Measurements from ENCODE around the gene DYRK1A.
"Not testable (repeated sequence)": the region's sequence is repeated elsewhere in the genome, so short reads cannot be mapped to it uniquely, and the experiment has no call there.

The DYRK1A gene

DNA sequence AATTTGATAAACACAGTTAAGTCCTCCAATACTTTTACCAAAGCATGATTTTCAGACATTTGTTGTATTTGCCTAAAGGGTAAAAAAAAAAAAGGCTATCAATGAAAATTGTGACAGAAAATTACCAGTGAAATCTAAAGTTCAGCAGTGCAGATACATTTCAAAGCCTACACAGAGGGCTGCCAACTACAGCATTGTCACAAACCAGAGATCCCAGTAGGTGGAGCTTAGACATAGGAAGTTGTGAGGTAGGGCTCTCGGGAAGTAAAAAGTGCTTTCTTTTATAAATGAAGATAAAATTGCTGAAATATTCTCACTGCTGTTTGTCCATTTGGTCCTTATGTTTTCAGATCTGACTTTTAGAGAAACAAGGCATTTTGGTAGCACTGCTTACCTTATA lies 123.0 kb downstream of the DYRK1A start:
- DNase-seq: no peak

DNA sequence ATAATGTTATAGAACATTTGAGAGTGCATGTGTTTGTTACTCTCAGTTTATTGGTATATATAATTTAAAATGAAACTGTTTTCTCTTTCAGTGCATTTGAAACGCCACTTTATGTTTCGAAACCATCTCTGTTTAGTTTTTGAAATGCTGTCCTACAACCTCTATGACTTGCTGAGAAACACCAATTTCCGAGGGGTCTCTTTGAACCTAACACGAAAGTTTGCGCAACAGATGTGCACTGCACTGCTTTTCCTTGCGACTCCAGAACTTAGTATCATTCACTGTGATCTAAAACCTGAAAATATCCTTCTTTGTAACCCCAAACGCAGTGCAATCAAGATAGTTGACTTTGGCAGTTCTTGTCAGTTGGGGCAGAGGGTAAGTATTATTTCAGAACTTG lies 123.5 kb downstream of the DYRK1A start:
- no peak for DNase-seq

DNA sequence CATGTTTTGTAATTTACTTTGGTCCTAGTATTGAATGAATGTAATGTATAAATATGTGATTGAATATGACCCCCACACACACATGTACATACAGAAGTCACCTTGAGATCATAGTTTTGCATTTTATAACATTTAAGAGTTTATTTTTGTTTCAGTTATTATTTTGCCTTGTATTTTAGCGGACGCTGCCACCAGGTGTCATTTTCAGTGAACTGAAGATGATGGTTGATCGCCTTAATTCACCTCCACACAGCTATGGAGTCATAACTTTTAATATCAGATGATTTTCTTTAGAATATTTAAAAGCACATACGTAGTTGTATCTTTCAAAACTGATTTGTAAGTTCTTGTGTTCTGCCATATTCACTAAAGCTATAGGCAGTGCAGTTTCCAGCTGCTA lies 130.4 kb downstream of the DYRK1A start:
- DNase-seq: no peak

DNA sequence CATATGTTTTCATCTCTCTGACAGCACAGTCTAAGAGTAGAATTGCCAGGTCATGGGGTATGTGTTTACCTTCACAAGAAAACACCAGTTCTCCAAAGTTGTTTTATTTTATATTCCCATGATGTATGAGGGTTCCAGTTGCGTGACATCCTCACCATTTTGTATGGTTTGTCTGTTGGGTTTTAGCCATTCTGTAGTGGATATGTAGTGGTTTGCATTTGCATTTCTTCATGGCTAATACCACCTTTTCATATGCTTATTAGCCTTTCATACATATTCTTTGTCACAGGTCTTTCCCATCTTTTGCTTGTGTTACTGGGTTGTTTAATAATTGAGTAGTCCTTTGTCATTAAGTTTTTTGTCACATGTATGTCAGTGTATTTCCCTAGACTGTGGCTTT lies 132.1 kb downstream of the DYRK1A start:
- no peak for DNase-seq

DNA sequence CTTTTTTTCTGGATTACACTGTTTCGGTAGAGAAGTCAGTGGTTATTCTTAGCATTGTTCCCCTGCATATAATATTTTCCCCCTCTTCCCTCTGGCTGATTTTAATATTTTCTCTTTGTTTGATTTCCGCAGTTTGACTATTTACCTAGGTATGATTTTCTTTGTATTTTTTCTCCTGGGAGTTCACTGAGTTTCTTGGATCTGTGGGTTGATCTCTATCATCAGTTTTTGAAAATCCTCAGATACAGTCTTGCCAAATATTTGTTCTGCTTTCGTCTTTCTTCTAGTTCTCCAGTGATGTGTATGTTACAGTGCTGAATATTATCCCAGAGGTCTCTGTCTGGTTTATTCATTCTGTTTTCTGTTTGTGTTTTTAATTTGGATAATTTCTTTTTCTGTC lies 136.4 kb downstream of the DYRK1A start:
- no peak for DNase-seq

DNA sequence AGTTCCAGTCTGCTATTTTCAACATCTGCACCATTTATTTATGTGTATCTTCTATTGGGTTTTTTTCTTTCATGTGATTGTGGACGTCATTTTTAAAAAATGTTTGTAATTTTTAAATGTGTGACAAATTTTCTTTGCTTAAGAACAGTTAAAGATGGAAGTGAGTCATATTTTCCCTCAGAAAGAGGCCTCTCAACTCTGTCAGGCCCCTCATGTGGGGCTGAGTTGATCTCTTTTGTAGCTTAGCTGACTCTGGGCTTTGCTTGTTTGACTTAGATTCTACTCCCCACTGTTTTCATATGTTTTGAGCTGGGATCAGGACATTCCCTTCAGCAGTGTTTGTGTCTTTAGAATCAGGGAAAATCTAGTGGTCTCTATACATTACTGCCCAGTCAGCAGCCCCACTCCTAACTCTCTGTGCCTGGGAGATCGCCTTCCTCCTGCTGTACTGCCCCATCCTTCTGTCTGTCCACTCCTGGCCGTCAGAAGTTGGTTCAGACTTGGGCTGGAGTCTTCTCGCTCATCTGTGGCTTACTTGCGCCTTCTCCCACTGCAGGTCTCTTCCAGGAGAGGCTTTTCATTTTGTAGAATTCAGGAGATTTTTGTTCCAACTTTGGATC lies 137.4 kb downstream of the DYRK1A start:
- no peak for DNase-seq

DNA sequence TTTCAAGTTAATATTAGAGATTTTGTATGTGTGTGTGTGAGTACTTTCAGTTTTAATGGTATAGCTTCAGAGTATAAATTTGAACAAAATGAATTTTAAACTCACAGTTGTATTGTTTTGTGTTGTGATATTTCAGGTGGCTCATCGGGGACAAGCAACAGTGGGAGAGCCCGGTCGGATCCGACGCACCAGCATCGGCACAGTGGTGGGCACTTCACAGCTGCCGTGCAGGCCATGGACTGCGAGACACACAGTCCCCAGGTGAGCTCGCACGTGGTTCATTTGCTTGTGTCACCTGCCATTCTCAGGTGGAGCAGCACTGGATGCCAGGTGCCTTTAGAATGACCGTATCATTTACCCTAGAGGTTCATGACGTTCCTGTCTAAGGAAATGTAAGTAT lies 139.4 kb downstream of the DYRK1A start:
- DNase-seq: no peak

DNA sequence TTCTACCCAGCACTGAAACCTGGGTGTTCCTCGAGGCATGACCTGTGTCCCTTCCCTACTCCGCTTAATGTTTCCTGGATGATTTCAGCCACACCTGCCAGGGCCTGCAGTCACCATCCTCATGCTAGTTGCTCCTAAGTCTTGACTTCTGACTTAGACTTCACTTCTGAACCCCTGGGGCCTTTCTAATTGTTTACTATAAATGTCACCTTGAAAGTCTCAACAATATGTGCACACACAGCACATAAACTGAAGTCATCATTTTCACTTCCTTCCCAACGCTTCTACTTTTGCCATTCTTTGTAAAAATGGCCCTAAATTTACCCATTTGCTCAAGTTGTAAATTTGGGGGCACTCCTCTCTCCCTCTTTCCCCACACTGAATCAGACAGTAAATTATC lies 141.1 kb downstream of the DYRK1A start:
- no peak for DNase-seq

DNA sequence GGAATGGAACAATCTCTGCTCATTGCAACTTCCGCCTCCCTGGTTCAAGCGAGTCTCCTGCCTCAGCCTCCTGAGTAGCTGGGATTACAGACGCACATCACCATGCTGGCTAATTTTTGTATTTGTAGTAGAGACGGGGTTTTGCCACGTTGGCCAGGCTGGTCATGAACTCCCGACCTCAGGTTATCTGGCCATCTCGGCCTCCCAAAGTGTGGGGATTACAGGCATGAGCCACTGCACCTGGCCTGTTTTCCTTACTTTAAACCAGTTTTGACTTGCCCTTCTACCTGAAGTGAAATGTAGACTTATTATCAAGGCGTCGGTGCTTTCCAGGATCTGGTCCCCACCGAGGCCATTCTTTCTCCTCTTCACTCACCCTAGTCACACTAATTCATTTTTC lies 141.8 kb downstream of the DYRK1A start:
- no peak for DNase-seq

DNA sequence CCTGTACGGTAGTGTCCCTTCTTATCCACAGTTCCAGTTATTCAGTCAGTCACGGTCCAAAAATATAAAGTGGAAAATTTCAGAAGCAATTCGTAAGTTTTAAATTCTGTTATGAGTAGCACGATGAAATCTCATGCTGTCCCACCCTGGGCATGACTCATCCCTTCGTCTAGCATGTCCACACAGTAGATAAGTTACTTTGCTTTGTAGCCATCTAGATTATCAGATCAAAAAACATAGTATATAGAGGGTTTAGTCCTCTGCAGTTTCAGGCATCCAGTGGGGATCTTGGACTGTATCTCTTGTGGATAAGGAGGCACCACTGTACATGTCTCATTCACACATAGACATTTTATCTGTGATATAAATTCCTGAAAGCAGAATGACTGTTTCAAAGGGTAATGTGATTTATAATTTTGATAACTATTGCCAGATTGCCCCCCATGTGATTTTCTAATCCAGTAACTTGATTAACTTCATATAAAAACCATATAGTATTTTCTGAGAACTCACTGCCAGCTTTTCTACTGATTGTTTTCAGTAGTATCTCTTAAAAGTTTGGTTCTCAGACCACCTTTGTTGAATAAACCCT lies 143.3 kb downstream of the DYRK1A start:
- no peak for DNase-seq

DNA sequence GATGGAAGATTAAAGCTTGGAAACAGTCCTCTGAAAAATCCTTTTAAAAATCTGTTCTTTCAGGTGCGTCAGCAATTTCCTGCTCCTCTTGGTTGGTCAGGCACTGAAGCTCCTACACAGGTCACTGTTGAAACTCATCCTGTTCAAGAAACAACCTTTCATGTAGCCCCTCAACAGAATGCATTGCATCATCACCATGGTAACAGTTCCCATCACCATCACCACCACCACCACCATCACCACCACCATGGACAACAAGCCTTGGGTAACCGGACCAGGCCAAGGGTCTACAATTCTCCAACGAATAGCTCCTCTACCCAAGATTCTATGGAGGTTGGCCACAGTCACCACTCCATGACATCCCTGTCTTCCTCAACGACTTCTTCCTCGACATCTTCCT lies 145.3 kb downstream of the DYRK1A start:
- no peak for DNase-seq

DNA sequence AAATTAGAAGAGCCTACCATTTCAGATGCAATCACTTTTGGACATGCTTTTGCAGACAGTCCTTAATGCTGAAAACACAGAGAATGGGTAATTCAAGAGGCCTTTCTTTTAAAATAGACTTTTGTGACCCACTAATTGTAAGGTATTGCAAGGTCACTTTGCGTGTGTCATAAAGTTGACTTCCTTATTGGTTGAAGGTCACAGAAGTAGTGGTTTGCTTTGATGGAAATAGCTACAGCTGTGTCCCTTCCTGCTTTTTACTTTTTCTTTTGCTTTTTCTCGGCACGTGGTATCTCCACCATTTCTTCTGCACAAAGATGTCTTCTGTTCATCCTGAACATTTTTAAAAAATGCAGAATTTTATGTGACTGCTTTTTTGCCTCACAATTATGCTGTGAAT lies 146.8 kb downstream of the DYRK1A start:
- no peak for DNase-seq

DNA sequence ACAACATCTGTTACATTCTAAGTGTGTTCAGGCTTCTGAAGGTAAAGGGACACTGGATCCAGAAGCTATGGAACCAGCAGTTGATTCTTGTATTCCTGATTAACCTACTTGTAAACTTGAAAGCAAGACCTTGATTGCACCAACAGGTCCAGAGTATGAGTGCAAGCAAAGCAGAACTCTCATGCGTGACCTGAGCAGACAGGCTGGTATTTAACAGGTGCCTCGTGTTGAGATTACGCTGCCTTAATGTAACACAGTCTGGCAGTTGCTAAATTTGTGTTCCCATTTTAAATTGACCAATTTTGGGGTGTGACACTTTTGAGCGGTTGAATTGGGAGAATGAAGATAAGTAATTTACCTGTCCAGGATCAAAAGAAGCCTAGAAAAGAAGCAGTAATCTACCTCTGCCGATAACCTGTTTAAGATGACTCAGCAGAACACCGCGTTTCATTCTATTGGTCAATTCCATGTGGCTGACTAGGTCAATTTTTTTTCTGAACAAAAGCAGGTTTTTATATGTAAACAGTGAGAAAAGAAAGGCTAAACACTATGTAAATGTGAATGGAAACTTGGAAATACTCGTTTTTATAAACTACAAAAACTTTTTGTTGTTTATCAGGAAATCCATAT lies 147.6 kb downstream of the DYRK1A start:
- no peak for DNase-seq

DNA sequence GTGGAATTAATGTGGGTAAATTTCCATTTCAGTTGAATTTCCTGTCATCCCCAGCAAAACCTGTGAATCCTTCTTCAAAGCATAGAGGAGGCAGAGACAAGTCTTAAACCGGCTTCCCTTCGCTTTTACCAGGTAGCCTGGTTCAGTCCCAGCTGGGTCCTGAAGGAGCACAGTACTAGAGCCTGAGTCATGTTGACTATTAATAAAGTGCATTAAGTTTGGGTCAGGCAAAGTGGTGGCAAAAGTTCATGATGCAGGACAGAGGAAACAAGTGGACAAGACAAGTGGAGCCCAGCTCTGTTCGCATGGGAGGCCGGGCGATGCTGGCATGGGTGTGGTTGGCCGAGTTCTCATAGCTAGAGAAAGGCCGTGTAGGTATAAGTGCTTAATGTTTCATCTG lies 150.4 kb downstream of the DYRK1A start:
- no peak for DNase-seq

DNA sequence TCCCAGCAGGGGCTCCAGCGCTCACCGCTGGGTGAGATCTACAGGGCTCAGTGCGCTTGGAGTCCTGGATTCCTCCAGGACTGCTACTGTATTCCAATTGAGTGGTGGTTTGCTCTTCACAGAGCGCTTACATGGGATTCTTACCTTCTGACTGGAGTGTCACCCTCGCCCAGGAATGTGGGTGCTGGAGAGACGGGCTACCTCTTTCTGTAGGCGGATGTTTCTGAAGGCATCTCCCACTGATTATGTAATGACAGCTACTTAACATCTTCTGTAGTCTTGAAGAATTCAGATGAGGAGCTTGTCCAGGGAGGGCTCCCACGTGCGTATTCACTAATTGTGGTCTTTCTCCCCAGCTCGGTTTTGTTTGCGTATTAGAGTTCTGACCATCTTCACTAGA lies 154.2 kb downstream of the DYRK1A start:
- DNase-seq: no peak

DNA sequence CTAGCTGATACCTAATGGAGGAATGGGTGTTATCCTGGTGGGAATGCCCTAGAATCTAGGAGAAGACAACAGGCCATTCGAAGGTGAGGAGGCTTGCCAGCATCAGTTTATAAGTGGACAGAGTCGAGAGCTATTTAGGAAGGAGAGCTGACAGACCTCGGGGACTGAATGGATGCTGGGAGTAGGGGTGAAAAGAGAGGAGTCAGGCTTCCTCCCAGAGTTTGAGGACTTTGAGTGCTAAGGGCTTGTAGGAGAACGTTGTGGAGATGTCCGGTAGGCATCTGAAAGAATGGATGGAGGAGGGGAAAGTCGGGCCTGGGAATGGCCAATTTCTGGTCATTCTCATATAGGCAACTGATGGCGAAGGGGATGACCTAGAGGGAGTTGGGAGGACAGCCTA lies 155.1 kb downstream of the DYRK1A start:
- no peak for DNase-seq

DNA sequence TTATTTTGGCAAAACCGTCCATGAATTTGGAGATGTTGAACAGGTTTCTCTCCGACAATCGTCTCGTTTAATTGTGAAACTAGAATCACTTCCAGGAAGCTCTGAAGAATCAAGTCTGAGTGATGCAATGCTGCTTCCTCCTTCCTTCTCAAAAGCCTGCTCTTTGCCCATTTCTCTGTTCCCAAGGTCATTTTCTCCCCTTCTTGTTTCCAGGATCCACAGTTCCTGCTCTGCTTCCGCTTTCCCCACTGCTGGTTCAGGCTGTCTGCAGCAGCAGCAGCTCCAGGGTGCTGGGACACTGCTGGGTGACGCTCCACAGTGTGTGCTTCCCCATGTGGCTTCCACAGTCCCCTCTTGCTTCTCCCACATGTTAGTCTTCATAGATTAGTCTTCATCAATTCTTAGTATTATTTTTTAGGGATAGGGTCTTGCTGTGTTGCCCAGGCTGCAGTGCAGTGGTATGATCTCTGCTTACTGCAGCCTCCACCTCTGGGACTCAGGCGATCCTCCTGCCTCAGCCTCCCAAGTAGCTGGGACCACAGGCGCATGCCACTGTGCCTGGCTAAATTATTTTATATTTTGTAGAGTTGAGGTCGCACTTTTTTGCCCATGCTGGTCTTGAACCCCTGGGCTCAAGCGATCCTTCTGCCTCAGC lies 156.2 kb downstream of the DYRK1A start:
- DNase-seq: no peak

DNA sequence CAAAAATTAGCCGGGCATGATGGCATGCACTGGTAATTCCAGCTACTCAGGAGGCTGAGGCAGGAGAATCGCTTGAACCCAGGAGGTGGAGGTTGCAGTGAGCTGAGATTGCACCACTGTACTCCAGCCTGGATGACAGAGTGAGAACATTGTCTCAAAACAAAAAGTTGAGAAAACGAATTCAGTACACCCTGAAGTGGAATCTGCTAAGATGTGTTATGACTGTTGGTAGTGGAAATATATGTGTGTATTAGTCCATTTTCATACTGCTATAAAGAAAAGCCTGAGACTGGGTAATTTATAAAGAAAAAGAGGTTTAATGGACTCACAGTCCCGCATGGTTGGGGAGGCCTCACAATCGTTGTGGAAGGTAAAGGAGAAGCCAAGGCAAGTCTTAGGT lies 158.4 kb downstream of the DYRK1A start:
- DNase-seq: not testable (repeated sequence)

DNA sequence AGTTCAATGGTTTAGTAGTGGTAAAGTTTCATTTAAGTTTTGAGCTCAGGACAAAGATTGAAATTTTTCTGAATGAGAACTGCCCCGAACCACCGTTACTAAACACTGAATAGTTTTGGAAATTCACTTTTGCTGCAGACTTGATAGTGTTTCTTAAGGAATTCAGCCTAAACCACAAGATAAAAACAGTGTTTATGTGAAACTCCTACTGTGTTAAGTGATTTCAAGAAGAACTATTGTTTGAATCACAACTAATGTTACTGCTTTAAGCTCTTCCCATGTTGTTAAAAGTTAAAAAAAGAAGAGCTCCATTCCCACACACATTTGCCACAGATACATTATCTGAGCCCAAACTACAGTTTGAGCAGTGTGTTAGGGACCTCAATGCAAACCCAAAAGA lies 159.2 kb downstream of the DYRK1A start:
- no peak for DNase-seq

DNA sequence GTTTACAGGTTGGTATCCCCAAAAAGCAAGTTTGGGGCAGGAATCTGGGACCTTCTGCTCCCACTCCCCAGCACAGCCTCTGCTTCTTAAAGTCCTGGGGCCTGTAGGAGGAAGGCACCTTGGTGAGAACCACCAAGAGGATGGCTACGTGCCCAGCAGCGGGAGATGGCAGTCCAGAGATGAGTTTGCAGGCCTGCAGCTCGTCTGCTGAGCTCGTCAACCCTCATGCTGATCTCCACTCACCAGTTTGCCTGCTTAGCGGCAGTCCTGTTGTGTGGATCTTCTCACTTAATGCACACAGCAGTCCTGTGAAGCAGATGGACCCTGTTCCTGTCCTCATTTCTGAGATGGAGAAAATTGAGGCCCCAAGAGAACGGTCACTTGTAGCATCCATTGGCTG lies 160.5 kb downstream of the DYRK1A start:
- no peak for DNase-seq

DNA sequence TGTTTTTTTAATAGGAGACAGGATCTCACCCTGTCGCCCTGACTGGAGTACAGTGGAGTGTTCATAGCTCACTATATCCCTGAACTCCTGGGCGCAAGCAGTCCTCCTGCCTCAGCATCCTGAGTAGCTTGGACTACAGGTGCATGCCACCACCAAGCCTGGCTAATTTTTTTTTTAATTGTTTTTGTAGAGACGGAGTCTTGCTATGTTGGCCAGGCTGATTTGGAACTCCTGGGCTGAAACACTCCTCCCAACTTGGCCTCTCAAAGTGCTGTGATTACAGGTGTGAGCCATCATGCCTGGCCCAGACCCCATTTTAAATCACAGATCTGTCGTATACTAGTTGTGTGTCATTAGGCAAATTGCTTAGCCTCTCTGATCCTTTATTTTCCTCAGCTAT lies 161.1 kb downstream of the DYRK1A start:
- DNase-seq: no peak

DNA sequence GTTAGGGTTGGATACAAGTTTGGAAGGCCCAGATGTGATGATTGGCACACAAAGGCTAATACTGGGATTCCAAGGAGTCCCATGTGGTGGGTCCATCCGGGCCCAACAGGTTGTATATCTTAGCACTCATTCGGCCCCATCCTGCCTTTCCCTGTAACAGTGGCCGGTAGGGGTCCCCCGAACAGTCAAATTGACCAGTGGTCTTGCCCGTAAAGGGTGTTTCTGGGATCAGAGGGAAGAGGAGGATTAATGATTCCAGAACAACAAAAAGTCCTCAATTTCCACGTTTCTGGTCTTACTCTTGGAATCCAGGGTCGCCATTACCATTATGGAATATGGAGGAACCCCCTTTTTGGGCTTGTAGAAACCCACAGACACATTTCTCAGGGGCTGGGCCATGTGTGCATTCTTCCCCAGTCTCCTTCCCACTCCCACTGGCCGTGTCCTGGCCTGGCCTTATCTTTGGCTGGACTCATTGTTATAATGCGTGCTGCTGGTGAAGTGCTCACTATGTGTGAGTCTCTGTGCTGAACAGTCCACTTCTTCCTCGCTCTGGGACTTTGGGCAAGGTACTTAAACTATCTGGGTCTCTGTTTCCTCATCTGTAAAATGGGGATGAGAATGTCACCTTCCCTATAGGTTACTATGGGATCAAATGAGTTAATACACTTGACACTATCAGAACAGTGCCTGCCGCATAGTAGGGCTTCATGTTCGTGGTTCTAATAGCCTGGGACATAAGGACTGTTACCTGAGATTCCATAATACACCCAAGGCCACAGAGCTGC lies 161.8 kb downstream of the DYRK1A start:
- no peak for DNase-seq

DNA sequence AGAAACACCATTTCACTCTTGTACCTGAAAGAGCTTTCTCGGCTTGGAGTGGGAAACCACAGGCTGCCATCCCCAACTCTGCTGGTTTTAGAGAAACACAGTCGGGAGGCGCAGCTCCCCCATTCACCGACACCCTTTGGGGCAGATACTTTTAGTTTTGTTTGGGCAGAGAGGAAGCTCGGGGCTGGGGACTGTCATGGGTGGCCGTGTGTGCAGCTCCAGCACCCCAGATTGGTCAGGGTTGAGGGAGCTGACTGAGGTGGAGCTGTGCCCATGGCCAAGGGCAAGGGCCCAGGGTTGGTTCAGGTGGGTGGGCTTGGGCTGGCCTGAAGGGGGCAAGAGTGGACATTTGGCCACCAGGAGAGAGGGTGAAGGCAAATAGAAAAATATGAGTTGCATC lies 163.1 kb downstream of the DYRK1A start:
- DNase-seq: no peak
